ENCODE measurements around the gene HIP1R. TPM values are rescaled to one million over a fixed set of nuclear protein-coding genes. Genes with fewer than 3 reads are reported as not detected.

HIP1R gene
- total and polyA plus RNA-seq, 2 of the 13 experiments (the other 11 are each of a cell fraction or from before 2014, with no cell fraction given), result 18.4 to 25.5 TPM

GRCh38 chr12:122895704-122896636 is 60.7 kb downstream of the HIP1R start, which contains the start of gene VPS37B (continued):
- TF ChIP-seq SNAI1 (CRISPR knock-in tag; IDR thresholded peaks at IDR 0.05; ENCODE audit: borderline replicate concordance), result no peak
- peak; percentile 96 for TF ChIP-seq GABPB1 (CRISPR knock-in tag; IDR thresholded peaks at IDR 0.05)
- peak; percentile 65; the same call in 1 of the 2 replicates for TF ChIP-seq ZSCAN21 (CRISPR knock-in tag; IDR thresholded peaks at IDR 0.05; ENCODE audit: borderline replicate concordance)
- TF ChIP-seq ZNF724P (CRISPR knock-in tag; IDR thresholded peaks at IDR 0.05; ENCODE audit: borderline replicate concordance), result no peak
- TF ChIP-seq, protein P1, sequence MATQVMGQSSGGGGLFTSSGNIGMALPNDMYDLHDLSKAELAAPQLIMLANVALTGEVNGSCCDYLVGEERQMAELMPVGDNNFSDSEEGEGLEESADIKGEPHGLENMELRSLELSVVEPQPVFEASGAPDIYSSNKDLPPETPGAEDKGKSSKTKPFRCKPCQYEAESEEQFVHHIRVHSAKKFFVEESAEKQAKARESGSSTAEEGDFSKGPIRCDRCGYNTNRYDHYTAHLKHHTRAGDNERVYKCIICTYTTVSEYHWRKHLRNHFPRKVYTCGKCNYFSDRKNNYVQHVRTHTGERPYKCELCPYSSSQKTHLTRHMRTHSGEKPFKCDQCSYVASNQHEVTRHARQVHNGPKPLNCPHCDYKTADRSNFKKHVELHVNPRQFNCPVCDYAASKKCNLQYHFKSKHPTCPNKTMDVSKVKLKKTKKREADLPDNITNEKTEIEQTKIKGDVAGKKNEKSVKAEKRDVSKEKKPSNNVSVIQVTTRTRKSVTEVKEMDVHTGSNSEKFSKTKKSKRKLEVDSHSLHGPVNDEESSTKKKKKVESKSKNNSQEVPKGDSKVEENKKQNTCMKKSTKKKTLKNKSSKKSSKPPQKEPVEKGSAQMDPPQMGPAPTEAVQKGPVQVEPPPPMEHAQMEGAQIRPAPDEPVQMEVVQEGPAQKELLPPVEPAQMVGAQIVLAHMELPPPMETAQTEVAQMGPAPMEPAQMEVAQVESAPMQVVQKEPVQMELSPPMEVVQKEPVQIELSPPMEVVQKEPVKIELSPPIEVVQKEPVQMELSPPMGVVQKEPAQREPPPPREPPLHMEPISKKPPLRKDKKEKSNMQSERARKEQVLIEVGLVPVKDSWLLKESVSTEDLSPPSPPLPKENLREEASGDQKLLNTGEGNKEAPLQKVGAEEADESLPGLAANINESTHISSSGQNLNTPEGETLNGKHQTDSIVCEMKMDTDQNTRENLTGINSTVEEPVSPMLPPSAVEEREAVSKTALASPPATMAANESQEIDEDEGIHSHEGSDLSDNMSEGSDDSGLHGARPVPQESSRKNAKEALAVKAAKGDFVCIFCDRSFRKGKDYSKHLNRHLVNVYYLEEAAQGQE (IDR thresholded peaks at IDR 0.05; ENCODE audit: borderline replicate concordance in 1 of 2, low read depth in 1 of 2, low read length in 2 of 2), result no peak
- TF ChIP-seq, protein P2, sequence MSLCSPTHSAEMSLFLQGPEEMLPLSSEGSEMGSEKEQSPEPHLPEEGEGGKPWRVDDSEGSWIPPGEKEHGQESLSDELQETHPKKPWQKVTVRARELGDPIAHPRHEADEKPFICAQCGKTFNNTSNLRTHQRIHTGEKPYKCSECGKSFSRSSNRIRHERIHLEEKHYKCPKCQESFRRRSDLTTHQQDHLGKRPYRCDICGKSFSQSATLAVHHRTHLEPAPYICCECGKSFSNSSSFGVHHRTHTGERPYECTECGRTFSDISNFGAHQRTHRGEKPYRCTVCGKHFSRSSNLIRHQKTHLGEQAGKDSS (CRISPR knock-in tag; IDR thresholded peaks at IDR 0.05; ENCODE audit: borderline replicate concordance, low read depth), result no peak
- TF ChIP-seq NFIB (CRISPR knock-in tag; IDR thresholded peaks at IDR 0.05; ENCODE audit: borderline replicate concordance), result no peak
- TF ChIP-seq MAZ (IDR thresholded peaks at IDR 0.05; ENCODE audit: borderline replicate concordance, low read depth, low read length), result peak; percentile 55; the same call in 1 of the 2 replicates
- no peak for TF ChIP-seq MAZ (CRISPR knock-in tag; IDR thresholded peaks at IDR 0.05; ENCODE audit: low read depth)
- TF ChIP-seq KAT2B (IDR thresholded peaks at IDR 0.05; ENCODE audit: borderline replicate concordance, low read depth, low read length), result no peak
- TF ChIP-seq HIVEP1 (CRISPR knock-in tag; IDR thresholded peaks at IDR 0.05), result no peak
- no peak for TF ChIP-seq RARG (CRISPR knock-in tag; IDR thresholded peaks at IDR 0.05; ENCODE audit: low read depth)
- TF ChIP-seq PPARG (CRISPR knock-in tag; conservative IDR thresholded peaks at IDR 0.05), result no peak
- peak; percentile 62 for TF ChIP-seq SPEN (CRISPR knock-in tag; IDR thresholded peaks at IDR 0.05; ENCODE audit: low read depth)
- TF ChIP-seq THYN1 (CRISPR knock-in tag; IDR thresholded peaks at IDR 0.05; ENCODE audit: borderline replicate concordance, low read depth), result no peak
- peak; percentile 63 for TF ChIP-seq PHF8 (CRISPR knock-in tag; IDR thresholded peaks at IDR 0.05)
- TF ChIP-seq CERS6 (CRISPR knock-in tag; IDR thresholded peaks at IDR 0.05), result no peak
- TF ChIP-seq ZBTB1 (CRISPR knock-in tag; IDR thresholded peaks at IDR 0.05; ENCODE audit: borderline replicate concordance), result no peak
- no peak for TF ChIP-seq MIXL1 (CRISPR knock-in tag; IDR thresholded peaks at IDR 0.05)
- no peak for TF ChIP-seq TOE1 (CRISPR knock-in tag; IDR thresholded peaks at IDR 0.05)
- peak; percentile 60; the same call in 1 of the 2 replicates for TF ChIP-seq GMEB1 (CRISPR knock-in tag; IDR thresholded peaks at IDR 0.05; ENCODE audit: borderline replicate concordance)

Measured in HepG2 (cell line).